CD4-positive, alpha-beta T cell treated with Interleukin-6 for 4 hours (primary cell): ENCODE data around the gene STYX.
A peak's percentile ranks its signal among the peaks of the same experiment; 100 is the strongest.

Source experiments
- DNase-seq: peaks from one replicate; pipeline ENCODE4 v3.0.0-alpha.2; 2020; ENCODE audit warnings: mixed read lengths

Gene STYX, protein sequence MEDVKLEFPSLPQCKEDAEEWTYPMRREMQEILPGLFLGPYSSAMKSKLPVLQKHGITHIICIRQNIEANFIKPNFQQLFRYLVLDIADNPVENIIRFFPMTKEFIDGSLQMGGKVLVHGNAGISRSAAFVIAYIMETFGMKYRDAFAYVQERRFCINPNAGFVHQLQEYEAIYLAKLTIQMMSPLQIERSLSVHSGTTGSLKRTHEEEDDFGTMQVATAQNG

DNA sequence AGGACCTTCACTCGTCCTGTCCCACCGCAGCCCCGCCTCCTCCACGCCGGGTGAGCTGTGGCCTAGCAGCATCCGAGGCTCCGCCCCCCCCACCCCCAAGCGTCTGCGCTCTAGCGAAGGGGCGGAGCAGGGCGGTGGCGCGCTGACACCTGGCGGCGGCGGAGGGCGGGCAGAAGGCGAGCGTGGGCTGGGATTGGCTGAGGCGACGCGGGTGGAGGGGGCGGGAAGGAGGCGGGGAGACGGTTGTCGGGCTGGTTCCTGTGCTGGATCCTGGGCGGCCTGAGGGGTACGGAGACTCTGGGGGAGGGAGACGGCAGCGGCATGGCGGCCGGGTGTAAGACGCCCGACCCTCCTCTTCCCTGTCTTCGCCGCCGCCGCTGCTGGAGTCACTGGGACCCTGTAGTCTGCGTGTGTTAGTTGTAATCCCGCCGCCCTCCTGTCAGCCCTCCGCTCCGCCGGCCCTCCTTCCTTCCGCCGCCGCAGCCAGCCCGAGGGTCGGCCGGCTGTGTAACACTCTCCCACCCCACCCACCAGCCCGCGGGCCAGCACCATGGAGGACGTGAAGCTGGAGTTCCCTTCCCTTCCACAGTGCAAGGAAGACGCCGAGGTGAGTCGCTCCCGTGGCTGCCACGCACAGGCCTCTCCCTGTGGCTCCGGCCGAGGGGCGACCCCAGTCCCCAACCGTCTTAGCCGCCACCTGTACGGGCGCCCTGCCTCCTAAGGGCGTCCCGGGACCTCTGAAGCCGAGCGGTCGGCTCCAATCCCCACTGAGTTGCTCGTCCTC, at the start of gene STYX:
STYX (plus strand) TSS at position 242 of the 784 bp plus-strand sequence; CDS start at position 551, 309 bp downstream.
- peak; percentile 99 for DNase-seq

DNA sequence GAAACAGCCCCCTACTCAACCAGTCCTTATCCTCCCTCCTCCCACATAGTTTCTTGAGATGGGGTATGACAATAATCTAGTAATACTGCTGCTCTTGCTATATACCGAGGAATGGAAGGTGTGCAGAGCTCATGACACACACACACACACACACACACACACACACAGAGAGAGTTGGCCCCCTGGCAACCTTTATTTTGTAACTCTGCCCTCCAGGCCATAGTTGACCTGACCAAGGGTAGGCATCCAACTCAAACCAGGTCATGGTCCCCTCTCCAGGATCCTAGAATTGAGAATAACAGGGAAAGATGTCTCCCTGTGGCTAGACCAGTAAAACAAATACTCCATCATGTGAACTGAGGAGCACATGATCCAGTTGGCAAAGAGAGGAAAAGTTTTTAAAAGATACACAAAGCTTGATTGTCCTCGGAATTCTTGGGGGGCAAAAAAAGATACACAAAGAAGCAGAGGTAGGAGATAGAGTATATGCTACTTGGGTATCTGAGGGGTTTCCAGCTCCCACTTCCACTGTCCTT, 45.9 kb upstream of the STYX start:
- DNase-seq = no peak

DNA sequence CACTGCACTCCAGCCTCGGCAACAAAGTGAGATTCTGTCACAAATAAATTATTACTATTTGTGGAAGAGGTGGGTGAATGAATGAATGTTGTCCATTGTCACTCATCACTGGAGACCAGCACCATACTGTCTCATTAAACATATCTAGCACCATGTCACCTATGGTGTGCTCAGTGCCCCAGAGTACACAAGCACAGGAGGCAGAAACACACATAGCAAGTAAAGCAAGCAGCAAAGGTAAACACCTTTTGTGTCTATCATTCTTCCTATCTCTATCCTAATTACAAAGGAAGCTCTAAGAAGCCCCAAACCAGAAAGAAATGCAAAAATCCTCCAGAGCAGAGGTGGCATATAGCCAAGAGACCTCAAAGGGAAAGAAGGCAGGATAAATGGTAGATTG, 43.8 kb upstream of the STYX start:
- no peak for DNase-seq

DNA sequence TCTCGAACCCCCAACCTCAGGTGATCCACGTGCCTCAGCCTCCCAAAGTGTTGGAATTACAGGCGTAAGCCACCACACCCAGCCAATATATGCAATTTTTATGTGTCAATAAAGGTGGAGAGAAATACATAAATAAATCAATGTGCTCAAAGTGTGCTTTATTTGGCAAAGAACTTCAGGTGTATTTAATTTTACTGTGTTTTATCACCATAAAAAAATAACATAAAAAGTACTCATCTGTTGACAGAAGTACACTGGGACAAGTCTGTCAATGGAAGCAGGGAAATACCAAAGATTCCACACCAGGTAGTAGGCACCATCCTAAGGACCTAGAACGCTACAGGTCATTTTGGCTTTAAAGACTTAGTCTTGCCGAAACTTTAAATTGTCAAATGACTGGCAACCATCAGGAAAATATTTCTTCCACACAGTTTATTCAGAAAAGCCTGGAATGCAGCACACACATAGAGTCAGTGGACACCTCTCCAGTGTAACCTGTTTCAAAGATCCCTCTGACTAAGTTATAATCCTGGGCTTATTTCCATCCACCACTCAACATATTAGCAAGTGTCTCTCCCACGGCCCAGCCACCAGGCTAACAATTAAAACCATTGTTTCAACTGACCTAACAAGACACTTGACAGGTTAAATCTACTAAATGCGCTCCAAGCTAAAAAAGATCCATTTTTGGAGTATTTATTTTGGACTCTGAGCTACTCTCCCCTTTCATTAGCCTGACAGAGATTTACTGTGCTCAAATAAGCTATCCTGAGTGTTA, 38.8 kb upstream of the STYX start:
- DNase-seq = no peak

DNA sequence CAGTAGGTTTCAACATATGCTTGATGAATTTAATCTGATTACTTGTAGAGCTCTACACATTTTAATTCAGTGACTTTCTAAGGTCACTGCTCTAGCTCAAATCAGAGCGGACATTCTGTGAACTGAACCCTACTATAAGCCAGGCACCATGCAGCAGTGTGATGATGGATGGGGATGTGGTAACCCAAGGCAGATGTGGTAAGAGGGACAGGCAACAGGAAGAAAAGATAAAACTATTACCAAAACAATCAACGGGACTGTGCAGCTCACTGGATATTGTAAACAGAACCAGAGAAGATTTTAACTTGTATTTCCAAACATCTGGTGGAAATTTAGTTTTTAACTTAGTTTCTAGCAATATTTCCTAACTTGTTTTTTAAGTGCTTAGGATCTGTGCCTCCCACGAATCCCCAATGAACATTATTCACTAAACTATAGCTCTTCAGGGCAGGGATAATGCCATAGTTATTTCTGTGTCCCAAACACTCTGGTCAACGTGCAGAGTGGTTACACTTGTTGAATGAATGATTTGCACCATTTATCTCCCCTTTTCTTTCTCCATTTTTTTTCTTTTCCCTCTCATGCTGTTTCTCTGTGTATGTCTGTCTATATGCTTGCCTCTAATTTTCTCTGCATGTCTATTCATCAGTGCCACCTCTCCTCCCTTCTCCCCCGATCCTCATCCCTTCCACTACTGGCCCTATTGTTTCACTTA, 37.6 kb upstream of the STYX start:
- peak; percentile 36 for DNase-seq

DNA sequence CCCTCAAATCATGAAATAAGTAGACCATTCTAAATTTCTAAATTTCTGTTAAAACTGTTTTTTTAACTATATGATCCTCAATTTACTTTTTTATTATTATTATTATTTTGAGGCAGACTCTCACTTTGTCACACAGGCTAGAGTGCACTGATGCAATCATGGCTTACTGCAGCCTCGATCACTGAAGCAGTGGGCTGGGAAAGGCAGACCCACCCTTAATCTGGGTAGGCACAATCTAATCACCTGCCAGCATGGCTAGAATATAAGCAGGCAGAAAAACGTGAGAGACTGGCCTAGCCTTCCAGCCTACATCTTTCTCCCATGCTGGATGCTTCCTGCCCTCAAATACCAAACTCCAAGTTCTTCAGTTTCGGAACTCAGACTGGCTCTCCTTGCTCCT, 36.9 kb upstream of the STYX start:
- DNase-seq = no peak

DNA sequence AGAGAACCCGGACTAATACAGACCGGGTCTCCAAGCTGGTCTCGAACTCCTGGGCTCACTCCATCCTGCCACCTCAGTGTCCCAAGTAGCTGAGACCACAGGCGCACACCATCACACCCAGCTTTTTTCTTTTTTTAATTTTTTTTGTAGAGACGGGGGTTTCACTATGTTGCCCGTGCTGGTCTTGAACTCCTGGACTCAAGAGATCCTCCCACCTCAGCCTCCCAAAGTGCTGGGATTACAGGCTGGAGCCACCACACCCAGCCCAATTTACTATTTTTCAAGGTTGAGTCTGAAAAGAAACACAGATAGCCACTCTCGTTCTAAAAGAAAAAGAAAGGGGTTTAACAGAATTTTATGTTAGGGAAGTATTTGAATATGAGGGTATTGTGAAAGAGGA, 36.4 kb upstream of the STYX start:
- DNase-seq = no peak

DNA sequence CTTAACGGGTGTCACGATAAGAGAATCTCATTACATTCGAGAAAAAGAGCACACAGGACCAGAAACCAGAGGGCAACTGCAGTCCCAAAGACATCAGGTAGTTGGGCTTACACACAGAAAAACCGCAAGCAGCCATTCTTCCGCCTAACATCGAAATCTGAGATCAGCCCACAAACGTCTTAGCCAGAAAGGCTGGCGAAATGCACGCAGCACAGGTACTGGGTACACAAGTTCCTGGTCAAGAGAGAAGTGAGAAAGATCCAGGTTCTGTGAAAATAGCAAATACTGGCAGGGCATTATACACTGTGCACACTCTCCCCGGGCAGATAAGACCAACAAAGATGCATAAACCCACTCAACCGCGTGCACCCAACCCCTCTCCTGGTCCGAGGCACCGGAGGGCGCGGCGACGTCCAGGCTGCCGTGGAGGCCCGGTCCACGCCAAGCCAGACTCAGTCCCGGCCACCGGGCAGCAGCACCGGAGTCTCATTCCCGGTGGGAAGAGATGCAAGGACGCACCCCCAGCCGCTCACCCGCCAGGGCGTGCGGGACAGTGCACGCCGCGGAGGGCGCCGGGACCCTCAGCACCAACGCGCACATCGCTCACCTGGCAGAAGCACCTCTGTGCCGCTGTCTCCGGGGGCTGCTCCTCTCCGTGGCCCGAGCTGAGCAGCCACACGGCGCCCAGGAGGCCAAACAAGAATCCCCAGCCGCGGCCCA, 35.0 kb upstream of the STYX start:
- DNase-seq = peak; percentile 71

DNA sequence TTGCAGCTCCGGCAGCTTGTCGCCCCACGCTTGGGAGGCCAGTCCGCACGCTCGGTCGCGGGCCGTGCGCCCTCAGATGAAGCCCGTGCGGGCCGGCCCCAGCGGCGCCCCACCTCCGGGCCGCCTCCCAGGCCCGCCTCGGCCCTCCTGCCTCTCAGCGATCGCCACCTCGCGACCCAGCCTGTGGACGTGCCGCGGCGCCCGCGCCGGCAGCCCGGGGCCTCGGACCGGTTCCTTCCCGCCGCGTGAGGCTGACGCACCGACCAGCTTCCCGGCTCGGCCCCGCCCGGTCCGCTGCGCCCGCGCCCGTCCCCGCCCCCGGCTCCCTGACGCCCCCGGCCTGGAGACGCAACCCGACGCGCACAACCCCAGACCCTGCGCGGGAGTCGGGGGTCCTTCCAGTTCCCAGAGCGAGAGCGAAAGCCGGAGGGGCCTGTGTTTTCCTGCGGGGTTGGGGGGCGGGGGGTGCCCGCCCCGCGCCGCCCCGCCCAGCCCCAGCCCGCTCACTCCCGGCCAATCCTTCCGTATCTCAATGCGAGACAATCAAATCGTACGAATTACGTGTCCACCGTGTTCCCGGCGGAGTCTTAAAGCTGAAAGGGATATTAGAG, 34.4 kb upstream of the STYX start, which contains the start of gene ERO1A:
ERO1A (minus strand) TSS at position 78 of the 611 bp plus-strand sequence; CDS start at position 1, 77 bp downstream.
- peak; percentile 66 for DNase-seq

DNA sequence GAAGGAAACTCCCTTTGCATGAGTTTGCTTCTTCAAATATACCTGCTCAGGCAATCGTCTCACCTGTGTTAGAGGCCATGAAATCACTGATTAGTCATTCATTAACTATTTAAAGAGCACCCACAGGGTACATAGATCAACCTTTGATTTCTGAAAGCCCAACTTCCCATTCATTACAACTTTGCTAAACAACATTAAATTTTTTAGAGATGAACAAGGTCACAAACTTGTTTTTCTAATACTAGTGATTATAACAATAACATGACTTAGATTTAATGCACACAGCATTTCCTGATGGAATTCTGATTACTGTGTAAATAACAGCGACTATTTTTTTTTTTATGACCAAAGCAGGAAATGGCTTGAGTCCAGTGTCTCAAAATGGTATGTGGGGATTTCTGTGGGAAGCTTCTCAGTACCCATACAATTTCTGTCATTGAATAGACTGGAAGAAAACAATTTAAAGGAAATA, 29.2 kb upstream of the STYX start:
- no peak for DNase-seq

DNA sequence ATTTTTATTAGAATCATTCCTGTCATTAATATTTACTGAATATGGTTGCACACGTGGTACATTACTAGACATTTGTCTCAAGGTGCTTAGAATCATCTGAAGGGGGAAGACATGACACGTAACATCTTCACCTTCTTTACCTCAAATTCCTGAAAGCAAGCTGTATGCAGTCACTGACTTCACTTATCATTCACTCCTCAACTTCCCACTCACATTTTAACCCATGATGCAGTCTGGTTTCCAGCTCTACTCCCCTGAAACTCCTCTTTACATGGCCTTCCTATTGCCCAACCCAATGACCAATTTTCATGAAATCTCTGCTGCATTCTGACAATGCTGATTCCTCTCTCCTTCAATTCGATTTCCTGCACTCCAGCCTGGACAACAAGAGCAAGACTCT, 28.7 kb upstream of the STYX start:
- no peak for DNase-seq

DNA sequence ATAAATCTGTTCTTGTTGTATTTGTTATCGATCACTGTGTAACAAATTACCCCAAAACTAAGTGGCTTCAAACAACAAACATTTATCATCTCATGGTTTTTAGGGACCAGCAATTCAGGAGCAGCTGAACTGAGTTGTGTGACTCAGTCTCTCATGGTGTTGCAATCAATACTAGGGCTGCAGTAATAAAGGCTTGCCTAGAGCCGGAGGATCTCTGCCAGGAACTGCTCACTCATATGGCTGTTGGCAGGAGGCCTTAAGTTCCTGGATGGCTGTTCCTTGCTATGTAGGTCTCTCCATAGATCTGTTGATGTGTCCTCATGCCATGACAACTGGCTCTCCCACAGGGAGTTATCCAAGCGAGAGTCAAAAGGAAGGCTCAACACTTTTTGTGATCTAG, 26.7 kb upstream of the STYX start:
- DNase-seq = no peak

DNA sequence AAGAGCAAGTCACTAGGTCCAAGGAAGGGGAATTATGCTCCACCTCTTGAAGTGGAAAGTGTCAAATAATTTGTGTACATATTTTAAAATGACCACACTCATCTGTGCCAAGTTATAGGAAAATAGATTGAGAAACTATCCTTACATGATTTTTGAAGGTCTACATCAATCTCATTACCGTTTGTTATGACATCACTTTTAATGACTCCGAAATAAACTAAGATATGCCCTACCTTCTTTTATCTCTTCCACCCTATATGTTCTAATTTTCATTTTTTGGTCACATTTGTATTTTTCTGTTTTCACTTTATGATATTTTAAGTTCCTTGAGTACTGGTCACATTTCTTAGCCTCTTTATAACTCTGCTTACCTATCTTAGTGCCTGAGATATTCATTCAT, 26.3 kb upstream of the STYX start:
- DNase-seq = no peak

DNA sequence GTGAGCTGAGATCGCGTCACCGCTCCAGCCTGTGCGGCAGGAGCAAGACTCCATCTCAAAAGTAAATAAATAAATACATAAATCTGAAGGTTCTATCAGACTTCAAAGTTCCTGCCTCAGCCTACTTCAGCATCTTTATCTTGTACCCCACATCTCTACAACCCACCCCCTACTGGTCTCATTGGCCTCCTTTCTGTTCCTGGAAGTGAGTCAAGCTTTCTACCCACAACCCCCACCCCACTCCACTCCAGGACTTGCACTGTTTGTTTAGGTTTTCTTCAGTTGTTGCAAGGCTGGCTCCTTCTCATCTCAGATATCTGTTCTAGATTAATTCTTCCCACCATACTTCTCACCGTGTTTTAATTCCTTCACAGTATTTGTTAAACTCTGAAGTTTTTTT, 23.7 kb upstream of the STYX start:
- peak; percentile 67 for DNase-seq

DNA sequence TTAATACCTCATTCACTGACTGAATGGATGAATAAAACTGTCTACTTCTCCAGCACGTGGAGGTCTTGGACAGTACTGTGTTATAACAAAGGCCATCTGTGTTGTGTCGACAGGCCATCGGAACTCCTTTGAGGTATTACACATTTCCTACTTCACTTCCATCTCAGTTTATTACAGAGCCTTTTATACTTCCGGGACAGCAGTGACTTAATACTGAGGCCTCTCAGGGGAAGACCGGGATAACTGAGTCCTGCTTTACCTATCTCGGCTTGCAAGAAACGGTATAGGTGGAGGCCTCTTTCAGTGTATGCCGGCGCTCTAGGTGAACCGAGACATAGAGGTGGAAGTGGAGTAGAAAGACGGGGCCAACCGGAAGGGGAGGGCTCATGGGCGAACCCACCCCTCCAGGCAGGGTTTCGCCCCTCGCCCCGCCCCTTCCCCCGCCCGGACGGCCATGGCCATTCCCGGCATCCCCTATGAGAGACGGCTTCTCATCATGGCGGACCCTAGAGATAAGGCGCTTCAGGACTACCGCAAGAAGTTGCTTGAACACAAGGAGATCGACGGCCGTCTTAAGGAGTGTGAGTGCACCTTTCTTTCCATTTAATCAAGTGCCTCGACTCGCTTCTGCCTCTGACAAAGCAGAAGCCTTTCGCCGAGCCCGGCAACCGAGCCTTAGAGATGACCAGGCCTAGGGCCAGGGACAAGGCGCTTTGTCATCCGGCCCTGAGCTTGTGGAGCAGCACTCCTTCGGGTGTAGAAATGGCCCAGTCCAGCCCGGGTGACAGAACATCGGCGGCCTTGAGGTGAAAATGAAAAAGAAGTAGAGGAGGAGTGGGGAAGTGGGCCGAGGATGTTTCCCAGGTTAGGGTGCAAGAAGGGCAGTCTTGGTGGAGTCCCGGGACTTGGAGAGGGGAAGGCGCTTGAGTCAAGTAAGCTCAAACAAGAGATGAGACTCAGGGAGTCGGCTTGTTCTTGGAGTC, 23.0 kb upstream of the STYX start, which contains the start of gene PSMC6:
PSMC6 (plus strand) TSS at position 477 of the 983 bp plus-strand sequence; CDS start at position 497, 20 bp downstream.
- DNase-seq = peak; percentile 97

DNA sequence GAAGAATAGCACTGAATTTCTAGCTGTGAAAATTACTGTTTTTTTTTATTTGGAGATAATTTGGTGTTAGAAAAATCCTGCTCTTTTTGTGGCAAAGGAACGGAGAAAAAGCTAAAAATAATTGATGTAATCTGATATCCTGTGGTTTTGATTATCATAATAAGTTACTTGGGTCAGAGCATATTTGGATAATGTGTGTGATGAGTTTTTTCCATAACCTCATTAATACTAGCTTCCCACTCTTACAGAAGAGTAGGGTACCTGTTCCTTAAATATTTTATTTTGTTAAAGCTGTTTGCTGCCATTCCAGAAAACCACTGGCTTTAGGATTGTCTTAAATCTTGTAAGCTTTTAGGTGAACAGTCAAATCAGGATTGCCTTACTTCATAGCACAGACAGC, 18.3 kb upstream of the STYX start:
- DNase-seq = no peak

DNA sequence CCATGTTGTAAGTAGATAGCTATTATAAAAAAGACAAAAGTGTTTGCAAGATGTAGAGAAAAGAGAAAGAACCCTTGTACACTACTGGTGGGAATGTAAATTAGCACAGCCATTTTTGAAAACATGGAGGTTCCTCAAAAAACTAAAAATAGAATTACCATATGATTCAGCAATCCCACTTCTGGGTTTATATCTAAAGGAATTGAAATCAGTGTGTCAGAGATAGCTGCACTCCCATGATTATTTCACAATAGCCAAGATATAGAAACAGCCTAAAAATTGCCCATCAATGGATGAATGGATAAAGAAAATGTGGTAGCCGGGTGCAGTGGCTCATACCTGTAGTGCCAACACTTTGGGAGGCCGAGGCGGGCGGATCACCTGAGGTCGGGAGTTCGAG, 13.8 kb upstream of the STYX start:
- DNase-seq = no peak

DNA sequence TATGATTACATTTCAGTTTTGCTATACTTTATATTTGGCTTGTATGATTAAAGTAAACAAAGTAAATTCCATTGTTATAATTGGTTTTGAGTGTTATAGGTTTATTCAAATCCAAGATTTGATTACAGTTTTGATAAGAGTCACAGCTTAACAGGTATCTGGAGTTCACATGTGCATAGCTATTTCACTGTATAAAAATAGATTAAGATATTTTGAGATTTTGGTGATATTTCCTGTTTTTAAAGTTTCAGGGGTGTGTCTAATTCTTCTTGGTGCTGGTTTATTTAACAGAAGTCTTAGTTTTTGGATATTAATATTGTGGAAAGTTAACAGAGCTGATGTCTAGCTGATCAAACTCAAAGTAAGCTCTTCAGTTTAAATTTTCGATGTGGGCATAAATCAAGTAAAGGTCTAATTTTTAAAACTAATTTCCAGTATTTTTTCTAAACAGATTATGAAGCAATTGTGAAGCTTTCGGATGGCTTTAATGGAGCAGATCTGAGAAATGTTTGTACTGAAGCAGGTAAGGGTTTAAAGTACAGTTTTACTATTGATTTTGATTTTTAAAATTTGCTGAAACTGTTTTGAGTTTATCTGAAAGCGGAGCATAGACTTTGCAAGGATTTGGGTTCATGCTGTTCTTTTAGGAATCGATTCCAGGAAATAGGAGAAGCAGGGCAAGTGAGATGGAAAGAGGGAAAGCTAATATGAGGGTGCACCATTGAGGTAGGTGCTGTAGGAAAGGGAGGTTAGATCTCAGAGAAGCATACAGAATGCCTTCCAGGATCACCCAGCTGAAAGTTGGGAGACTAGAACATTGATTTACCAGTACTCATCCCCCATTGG, 6.2 kb upstream of the STYX start:
- DNase-seq = no peak

DNA sequence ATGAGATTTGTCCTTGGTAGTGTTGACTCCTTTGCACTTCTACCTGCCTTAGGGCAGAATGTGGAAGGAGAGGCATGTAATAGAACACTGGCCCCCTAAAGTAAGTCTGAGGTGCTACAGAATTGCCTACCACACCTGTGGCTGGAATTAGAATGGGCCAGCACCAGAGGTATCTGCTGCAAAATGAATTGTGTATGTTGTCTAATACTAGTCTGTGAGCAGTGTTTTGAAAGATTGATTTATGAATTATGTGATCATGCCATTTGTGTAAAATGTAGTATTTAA, 5.7 kb upstream of the STYX start:
- DNase-seq = no peak
